ENCODE results near the gene CASTOR1.
"Not testable (repeated sequence)": the region's sequence is repeated elsewhere in the genome, so short reads cannot be mapped to it uniquely, and the experiment has no call there.

The CASTOR1 gene

DNA sequence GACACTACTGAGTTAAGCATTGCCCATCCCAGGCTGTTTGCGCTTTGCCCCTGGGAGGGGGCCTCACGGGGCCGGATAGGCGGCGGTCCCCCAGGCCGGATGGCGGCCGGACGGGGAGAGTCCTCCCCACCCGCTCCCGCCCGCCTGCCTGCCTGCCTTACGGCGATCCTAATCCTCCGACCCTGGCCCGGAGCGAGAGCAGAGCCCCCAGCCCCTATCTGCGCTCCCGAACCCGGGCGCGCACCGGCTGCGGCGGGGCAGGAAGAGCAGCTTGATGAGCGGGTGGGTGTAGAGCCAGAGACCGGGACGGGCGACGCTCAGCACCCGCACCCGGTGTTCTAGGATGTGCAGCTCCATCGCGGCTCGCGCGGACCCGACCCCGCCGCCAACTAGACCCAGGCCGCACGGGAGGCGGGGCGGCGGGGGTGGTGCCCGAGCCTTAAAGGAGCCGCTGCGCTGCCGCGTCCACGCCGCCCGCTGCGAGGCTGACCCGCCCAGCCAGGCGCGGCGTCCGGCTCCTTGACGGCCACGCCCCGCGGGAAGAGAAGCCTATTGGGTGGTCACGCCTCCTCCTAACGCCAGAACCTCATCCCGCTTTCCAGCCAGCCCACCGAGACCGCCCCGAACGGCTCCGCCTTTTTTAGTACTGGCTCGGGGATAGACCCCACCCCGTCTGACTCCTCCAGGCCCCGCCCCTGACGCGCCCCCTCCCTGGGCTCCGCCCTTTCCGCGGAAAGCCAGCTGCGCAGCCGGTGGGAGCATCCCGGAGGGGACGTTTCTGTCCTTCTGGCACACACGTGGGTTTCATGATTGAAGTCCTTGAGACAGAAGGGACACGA is at the start of gene CASTOR1:
Gene CASTOR1 (minus strand): TSS at position 365 of the 839 bp plus-strand sequence. CDS start 8 bp downstream, at position 357.
- peak; percentile 90 for DNase-seq

DNA sequence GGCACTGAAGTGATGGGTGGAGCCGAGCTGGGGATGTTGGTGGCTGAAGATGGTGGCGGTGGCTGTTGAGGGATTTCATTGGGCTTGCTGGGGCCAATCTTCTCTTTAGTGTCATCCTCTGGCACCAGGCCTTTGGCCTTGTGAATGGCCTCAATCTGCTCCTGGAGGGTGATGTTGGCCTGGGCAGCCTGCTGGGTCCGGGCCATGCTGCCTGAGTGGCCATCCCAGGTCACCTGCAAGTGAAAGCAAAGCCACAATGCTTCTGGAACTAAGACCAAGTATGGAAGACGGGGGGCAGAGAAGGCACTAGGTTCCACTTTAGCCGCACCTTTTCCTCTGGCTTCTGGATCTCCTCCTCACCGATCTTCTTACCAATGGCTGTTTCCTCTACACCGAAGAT is 49.5 kb upstream of the CASTOR1 start:
- DNase-seq: no peak

DNA sequence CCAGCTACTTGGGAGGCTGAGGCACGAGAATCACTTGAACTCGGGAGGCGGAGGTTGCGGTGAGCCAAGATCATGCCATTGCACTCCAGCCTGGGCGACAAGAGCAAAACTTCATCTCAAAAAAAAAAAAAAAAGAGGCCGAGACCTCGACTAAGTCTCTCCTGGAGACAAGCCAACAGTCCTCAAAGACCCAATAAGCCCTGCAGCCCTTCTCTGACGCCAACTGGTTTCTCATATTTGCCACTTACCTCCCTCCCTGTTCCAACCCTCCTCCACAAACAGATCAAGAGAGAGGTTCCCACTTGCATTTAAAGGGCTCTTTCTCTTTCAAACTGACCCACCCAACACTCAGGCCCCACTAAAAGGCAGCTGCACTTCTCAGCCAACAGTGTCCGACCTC is 49.0 kb upstream of the CASTOR1 start:
- not testable (repeated sequence) for DNase-seq

DNA sequence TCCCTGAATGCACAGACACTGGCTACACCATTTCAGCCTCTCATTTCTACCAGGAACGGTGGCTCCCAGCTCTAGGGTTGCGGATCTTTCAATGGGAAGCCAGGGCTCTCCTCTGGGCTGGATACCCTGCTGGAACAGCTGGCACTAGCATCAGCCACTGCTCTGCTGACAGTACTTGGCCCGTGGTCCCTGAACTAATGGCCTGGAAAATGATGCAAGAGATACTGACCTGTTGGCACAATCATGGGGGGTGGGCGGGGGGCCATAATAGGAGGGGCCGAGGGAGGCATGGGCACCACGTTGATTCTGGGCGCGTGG is 48.1 kb upstream of the CASTOR1 start:
- no peak for DNase-seq

DNA sequence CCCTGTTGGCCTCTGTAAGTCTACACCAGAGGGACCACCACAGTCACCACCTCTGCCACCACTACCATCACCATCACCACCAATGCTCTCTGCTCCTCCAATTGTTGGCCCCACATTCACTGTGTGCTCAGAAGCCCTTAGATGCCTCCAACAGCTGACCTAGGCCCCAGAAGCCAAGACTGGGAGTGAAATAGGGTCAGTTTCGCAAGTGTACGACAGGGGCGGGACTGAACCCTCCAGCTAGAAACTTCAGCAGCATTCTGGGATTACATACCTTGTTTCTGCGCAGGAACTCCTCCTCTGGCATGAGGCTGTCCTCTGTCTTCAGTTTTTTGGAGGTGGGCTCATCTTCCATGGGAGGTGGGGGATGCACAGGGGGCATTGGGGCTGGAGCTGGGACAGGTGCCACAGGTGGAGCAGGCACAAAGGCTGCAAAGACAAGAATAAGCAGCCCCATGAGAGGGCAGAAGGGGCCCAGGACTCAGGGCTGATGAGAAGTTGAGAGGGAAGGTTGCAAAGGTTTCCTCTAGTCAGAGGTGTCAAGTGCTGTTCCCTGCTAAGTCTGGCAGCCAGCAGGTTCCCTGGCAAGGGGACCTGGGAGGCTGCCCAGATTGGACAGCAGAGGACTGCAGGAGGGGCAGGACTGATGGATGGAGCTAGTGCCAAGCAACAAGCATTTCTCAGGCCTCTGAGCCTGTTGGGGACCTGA is 47.6 kb upstream of the CASTOR1 start:
- DNase-seq: no peak

DNA sequence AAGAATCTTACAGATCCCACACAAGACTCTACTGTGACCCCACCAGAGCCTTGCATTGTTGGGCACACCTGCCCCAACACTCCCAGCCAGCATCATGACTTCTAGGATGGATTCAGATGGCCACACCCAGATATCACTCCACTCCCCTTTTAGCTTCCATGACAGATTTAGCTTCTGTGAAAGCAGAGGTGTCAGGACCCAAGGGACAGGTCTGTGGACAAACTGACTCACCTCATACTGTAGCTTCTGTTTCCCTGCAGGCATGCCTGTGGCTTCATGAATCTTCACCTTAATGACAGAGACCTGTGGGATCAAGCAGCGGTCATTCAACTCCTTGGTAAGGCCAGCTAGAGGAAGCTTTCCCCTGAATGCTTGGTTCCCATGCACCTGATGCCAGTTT is 45.9 kb upstream of the CASTOR1 start:
- DNase-seq: no peak

DNA sequence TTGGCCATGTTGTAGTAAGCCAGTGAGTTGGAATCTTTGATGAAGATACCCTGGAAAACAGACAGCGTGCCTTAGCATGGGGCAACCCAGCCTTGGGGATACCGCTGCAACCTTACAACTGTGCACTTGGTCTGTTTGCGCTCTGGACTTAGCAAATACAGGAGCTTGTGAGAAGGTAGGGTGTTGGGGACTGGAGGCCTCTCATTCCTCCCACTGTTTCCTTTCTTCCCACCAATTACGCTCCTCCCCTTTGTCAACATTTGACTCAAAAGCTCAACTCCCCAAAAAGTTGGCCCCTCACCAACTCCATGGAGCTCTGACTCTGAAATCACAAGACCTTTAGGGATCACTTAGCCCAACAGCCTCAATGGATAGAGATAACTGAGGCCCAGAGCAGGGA is 45.3 kb upstream of the CASTOR1 start:
- DNase-seq: no peak

DNA sequence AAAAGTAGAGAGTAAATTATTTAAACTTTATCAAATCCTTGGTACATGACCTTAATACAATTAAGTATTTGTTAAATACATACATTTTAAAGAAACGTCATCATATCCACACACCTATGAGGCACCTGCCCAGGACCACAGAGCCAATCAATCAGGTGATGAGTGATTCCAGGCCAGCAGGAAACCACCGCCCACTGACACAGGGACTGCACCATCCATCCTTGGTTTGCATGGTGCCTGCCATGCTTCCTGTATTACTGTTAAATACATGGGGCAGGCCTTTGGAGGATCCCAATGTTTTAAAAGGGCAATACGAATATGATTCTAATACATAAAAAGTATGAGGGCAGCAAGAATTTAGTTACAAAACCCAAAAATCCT is 44.4 kb upstream of the CASTOR1 start:
- no peak for DNase-seq

DNA sequence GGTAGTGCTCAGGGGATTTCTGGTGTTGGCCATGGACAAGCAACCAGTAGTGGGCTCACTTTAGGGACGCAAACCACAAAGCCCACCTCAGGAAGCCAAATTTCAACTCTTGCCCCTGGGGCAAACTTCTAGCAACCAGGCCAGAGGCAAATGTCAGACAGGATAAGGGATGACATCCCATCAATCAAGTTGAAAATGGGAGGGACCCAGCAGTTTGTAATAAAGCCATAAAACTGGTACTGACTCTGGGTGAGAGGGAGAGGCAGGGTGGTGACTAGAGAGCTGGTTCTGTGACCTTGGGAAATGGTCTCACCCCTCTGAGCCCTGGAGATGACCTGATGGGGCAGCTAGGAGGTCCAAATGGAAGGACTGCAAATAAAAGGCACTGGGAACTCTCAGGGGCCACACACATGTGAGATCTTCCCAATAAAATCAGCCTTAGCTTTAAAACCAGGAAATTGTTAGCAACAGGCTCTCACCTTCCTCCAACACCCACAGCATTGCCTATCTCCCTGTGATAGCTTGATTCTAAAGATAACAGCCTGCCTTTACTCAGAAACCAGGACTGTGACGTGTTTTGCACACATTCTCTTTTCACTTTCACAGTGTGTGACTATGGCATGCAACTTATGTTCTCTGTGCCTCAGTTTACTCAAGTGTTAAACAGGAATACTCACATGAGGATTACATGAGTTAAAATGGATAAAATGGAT is 43.8 kb upstream of the CASTOR1 start:
- DNase-seq: no peak

DNA sequence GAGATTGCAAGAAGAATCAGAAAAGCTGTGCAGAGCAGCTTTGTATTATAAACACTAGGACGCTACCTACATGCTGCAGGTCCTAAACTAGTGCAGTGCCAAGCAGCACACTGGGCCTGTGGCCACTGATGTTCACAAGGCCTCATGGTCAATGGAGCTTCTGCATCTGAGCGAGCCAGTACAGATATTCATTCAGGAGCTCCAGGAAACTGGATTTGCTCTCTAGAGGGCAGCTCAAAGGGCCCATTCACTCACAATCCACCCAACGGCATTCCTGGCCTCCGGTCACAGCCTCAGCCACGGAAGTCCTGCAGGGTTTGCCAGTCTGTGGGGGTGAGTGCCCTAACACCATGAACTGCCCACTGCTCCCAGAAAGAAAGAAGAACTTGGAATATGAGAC is 43.2 kb upstream of the CASTOR1 start:
- DNase-seq: no peak

DNA sequence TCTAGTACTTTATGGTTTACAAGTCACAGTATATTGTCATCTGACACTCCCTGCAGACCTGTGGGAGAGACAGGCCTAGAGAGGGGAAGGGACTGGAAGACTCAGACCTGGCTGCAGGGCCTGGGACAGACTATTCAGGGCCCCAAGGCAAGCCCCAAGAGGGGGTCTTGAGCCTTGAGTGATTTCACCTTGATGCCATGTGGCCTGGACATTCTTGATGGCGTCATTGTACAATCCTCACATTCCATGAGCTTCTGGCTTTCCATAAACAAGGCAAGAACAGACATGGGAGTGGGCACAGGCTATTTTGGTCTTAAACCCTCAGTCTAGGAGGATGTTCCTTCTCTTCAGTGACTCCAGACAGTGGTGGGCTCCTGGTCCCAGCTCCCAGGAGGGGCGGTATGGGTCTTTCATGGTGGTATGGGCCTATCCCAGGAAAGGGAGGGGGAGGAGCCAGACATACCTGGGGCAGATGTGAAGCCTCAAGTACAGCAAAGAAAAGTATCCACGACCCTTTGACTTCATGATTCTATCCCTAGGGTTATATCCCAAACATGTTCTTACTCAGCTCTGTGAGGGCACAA is 39.3 kb upstream of the CASTOR1 start:
- no peak for DNase-seq

DNA sequence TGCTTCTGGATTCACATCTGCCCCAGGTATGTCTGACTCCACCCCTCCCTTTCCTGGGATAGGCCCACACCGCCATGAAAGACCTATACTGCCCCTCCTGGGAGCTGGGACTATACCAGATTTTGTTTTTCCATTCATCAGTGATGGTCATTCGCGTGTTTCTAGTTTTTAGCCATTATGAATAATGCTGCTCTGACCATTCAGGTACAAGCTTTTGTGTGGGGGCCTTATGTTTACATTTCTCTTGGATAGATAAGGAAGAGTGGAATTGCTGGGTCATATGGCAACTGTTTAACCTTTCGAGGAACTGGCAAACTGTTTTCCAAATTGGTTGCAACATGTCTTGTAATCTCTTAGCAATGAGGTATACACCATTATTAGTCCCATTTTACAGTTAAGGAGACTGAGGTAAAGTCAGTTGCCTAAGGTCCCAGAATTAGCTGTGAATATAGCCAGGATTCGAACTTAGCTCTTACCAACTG is 38.6 kb upstream of the CASTOR1 start:
- DNase-seq: no peak

DNA sequence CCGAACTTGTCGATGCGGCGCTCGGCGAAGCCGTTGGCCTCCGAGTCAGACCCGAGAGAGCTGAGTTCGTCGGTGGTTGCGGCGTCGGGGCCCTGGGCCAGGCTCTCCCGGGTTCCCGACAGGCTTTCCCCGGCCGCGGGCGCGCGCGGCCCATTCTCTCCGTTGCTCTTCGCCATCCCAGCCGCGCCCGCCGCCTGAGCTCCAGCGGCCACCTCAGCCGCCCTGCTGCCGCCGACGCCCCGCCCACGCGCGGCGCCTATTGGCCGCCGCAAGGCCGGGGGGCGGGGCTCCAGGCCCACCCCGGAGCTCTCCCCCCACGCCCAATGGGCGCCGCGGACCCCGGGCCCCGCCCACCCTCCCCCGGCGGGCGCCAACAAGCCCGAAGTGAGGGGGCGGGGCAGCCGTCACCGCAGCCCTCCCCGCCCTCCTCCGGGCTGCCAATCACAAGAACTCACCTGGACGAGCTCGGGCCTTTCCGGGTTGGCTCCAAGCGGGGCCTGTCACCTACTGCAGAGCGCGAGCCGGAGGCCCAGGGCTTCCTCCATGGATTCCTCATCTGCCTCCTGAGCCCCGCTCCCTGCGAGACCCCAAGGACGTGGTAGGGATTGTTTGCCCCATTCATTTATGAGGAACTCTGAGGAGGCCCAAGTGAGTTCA is 37.5 kb upstream of the CASTOR1 start, which contains the start of gene TBC1D10A:
Gene TBC1D10A (minus strand): TSS at position 236 of the 657 bp plus-strand sequence. CDS start 60 bp downstream, at position 176.
- DNase-seq: peak; percentile 94 to 95

DNA sequence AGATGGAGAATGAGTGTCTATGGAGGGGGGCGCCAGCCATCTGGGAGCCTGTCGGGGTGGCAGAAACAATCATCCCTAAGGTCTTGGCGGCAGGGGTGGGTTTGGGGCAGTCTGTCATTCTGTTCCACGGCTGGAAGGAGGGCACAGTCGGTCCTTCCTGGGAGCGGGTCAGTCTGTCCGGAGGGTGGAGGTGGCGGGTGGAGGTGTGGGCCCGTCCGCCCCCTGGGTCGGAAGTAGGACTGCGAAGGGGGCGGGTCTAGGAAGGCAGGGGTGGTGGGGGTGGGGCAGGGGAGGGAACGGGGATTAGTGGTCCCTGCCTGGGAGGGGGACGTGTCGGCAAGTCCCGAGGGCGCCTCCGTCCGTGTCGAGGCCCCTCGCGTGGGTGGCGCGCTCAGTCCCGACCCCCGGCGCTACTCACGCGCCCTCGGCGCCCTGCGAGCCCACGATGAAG is 37.0 kb upstream of the CASTOR1 start:
- peak in 1 of 2 donors; percentile 37 for DNase-seq

DNA sequence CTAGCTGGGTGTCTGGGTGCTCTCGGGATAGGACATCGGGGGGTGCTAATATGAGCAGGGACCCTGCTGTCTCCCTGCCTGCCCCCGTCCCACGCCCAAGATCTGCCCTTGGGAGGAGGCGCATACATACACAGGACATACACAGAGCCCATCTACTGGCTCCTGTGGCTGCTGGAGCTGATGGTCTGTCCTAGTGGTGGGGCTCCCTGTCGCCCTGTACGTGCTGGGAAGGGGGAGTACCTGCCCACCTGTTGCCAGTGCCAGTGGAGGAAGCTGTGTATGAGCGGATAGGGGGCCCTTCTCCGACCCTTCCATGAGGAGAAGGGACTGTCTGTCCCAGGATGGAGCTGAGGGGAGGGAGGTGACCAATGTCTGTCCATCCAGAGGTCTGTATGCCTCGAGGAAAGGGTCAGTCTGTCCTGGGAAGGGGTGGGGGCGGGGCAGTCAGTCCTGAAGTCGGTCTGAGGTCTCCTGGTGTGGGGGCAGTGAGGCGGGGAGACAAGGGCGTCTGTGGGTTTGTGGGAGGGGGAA is 36.5 kb upstream of the CASTOR1 start:
- no peak for DNase-seq

DNA sequence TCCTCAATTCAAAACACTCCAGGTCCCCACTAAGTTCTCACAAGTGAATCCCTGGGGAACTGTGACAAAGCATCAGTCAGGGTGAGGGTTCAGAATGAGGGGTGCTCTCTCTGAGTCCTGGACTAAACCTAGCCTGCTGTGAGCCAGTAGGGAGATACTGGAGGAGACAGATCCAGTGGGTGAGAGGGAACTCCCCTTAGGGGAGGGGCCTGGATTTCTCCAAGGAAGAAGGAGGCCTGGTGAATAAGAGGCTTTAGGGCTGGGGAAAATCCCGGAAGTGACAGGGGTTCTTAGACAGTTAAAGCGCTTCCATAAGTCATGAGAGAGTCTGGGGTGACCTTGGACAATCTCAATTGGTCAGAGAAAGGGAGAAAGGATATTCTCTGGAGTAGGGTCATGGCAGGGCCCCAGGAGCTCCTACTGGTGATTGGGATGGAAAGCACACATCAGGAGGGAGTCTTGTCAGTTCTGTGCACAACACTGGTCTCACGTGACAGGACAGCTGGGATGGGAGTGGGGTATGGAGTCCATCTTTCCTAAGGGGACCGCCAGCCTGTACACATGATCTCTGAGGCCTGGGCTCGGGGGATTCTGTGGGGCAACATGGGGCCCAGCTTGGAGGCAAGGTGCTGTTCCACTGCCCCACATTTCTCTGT is 35.9 kb upstream of the CASTOR1 start:
- no peak for DNase-seq

DNA sequence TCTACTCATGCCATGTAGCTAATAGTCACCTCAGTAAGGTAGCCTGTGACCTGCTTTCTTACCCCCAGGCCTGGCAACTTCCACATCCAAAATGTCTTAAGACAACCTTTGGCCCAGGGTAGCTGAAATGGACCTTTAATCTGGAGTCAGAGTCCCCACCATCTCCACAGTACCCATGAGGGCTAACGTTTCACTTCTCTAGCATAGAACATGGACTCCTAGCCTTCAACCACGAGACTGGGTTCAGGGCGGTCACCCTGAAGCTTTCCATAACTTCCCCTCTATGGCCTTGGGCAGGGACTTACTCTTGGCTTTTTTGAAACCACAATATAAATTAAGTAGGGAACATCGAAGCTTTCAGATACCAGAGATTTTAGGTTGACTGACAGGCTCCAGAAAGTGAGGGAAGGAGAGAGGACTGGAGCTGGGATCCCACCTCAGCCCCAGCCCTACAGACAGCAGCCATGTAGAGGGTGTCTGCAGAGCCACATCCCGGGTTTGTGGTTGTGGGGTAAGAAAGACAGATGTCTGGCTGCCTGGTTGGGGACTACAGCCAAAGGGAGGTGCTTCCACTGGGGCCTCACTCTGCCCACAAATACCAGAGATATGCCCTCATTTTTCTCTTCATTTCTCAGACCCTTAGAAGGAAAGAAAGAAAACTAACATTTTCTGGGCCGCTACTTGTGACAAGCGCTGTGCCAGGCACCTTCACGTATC is 34.9 kb upstream of the CASTOR1 start:
- peak; percentile 27 to 53 for DNase-seq

DNA sequence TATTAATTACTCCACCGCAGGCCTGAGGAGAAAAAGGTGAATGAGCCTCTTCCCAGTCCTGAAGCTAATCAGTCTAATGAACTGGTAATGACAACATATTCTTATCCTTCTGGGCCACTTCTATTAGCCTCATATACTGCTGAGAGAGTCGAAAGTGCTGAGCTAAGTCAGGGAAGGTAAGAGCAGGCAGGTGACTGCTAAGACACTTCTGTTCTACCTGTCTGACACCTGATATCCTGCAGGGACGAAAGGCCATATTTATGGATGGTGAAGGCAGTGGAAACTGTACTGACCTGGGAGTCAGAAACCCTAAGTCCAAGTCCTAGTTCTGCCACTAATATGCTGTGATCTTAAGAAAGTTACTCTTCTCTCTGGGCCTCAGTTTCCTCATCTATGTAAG is 33.9 kb upstream of the CASTOR1 start:
- DNase-seq: no peak

DNA sequence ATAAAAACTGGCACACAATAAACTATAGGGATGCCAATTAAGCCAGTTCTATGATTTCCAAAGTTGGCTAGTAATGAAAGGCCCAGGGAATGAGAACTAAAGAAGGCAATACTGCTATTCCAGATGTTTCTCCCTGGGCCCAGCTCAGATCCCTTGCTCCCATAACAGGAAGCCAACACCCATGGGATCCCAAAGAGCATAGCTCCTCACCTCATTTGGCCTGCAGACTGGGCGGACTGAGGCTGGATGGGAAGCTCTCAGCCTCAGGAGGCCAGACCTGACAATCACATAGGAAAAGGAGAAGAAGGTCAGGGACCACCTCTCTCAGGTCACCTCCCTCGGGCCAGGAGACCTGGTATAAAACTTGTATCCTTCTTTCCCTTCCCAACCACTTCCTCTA is 32.2 kb upstream of the CASTOR1 start:
- DNase-seq: no peak

DNA sequence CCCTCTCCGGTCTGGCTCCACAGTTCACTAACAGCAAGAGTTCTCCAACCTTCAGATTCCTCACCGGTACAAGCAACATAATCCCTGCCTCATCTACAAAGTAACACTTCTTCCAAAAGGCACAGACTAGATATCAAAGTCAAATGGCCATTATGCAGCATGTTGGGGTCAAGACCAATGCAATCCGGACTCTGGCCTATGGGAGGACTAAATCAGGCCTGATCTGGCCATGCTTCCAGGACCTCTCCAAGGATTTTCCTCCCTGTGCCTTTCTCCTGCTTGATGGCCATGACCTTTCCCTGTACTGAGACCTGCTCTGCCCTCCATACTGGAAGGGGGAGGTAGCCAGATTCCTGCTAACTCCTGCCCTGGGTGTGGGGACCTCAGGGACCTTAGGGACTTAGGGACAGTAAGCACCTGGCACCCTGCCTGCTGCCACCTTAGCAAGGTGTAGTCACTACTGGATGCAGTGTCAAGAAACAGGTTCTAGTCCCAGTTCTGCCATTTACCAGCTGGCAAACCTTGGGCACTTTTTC is 30.8 kb upstream of the CASTOR1 start:
- no peak for DNase-seq
